ENCODE results near the gene FCRLA. TPM values are rescaled to one million over a fixed set of nuclear protein-coding genes. Genes with fewer than 3 reads are reported as not detected.

FCRLA gene
- polyA plus RNA-seq, 1 of the 3 experiments (the other 2 are of a cell fraction) = 0.13 TPM

DNA sequence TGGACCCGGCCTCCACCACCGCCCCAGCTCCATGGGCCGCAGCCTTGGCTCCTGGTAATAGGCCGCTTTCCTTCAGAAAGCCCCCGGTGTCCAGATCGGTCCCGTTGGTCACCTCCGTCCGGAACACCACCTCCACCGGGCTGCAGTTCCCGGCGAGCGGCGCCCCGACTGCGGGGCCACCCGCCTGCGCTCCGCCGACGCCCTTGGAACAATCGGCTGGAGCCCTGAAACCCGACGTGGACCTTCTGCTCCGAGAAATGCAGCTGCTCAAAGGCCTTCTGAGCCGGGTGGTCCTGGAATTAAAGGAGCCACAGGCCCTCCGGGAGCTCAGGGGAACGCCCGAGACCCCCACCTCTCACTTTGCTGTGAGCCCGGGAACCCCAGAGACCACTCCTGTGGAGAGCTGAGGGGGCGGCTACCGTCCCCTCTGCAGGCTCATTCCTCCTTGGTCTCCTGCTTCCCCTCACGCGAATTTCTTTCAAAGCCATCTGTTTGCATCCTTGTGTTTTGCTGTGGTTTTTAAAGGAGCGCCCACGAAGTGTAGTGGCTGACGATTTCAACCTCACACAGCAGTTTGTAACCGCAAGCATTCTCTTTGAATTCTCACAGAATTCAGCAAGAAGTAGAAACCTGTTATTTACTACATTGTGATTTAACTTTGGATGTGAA lies 20.4 kb downstream of the FCRLA start:
- Histone ChIP-seq H3K9ac (peak overlapping the region; percentile 88), H3K4me1 (ENCODE audit: control insufficient read depth in 1 of 2, insufficient read depth in 2 of 2, low read depth in 1 of 2, low read length in 1 of 2) (peaks cover 11 to 13% of the 10 kb centered on the region in 2 experiments; a peak in 2 of 4 replicates), H3K9me3 (no peaks in the 10 kb centered on the region), H3K9me2 (no peaks in the 10 kb centered on the region), H3K4me3 (ENCODE audit: low read depth in 2 of 2, low read length in 1 of 2) (peak overlapping the region; percentile 73 to 79), H3F3A (replicated peaks; ENCODE audit: insufficient read depth) (peaks cover 16% of the 10 kb centered on the region), H3K27me3 (ENCODE audit: insufficient read depth) (no peaks in the 10 kb centered on the region), H3K36me3 (replicated peaks in 1 of 2; ENCODE audit: control insufficient read depth in 1 of 2, insufficient read depth in 2 of 2, low read length in 1 of 2) (no peaks in the 10 kb centered on the region), H2AFZ (ENCODE audit: low read depth) (peak overlapping the region; percentile 70), H3K27ac (ENCODE audit: low read depth in 2 of 2, low read length in 1 of 2) (peak overlapping the region; percentile 24 to 84; a peak in 2 of 4 replicates), H3K4me2 (peak overlapping the region; percentile 98), H4K20me1 (ENCODE audit: insufficient read depth) (no peaks in the 10 kb centered on the region), H3K79me2 (ENCODE audit: insufficient read depth) (no peaks in the 10 kb centered on the region; the same call in 1 of the 2 replicates)
- ChIA-PET CTCF (interaction anchor here (1.0 to 5.9 kb wide), 4 partner anchors 8 to 37 kb away, joined by 4 to 62 read pairs (median 6); partner anchors contain the start of gene DUSP12), POLR2A (interaction anchor here (0.6 to 1.5 kb wide), 5 partner anchors 15 to 530 kb away, joined by 3 to 9 read pairs (median 4); partner anchors contain the start of gene DUSP12)
- DNase-seq = no peak
- TF ChIP-seq GABPA (IDR thresholded peaks at IDR 0.05; ENCODE audit: low read depth) (no peak), RXRA (IDR thresholded peaks at IDR 0.05; ENCODE audit: borderline replicate concordance, low read depth) (peak; percentile 2; the same call in 1 of the 2 replicates)
- WGBS (ENCODE audit: low lambda C conversion rate) = 13% methylated on average over 23 of the region's 38 CpGs

DNA sequence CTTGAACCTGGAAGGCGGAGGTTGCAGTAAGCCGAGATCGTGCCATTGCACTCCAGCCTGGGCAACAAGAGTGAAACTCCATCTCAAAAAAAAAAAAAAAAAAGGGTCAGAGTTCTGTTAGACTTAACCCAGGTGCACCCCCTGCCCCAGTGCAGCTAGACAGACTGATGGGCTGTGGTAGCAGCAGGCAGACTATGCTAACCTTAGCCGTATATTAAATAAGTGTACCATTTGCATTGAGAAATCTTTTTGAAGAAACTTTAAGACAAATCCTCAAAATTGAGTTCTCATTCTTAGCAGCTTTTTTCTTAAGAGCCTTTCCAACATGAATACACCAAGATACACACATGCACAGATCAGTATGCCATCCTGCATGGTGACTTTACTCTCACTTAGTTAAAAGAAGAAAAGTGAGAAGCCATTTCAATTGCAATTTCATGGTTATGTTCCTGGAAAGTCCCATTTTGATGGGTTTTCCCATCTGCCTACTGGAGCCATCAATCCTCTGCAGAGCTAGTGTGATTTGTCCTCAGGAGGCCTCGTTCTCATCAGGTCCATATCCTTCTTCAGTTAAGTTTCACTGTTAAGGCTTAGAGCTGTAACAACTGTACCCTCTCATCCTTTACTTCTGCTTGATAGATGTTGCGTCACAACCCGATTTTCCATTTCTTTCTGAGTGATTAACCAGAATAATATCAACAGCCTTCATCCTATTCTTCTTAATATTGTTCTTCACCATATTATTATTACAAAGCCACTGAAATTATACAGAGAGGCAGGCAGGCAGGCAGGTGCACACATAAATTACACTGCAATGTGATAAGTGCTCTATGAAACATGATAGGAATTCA lies 21.6 kb downstream of the FCRLA start:
- ChIA-PET CTCF (interaction anchor here (0.6 to 5.9 kb wide), 2 partner anchors 11 to 108 kb away, joined by 3 to 62 read pairs; no protein-coding TSS in a partner anchor), POLR2A (no interaction called here)
- H3K36me3 ChIP-seq (replicated peaks in 1 of 2; ENCODE audit: control insufficient read depth in 1 of 2, insufficient read depth in 2 of 2, low read length in 1 of 2) = no peaks in the 10 kb centered on the region
- H3K27ac ChIP-seq (ENCODE audit: low read depth in 2 of 2, low read length in 1 of 2) = peak overlapping the region in 1 of 2 experiments; percentile 84; a peak in 1 of 4 replicates
- H3K9me2 ChIP-seq = no peaks in the 10 kb centered on the region
- TF ChIP-seq FOXJ3 (CRISPR knock-in tag; IDR thresholded peaks at IDR 0.05) (no peak), NFIC (IDR thresholded peaks at IDR 0.05; ENCODE audit: borderline replicate concordance) (no peak), RXRA (IDR thresholded peaks at IDR 0.05; ENCODE audit: borderline replicate concordance, low read depth) (no peak), FOSL2 (IDR thresholded peaks at IDR 0.05; ENCODE audit: borderline replicate concordance, low read depth) (no peak), SMC3 (IDR thresholded peaks at IDR 0.05; ENCODE audit: low read depth, low read length) (no peak), GATA2 (CRISPR knock-in tag; IDR thresholded peaks at IDR 0.05) (no peak), CHD2 (IDR thresholded peaks at IDR 0.05; ENCODE audit: low read length, partially characterized antibody) (no peak), RCOR1 (IDR thresholded peaks at IDR 0.05; ENCODE audit: low read length) (no peak)
- TF ChIP-seq, protein P1, sequence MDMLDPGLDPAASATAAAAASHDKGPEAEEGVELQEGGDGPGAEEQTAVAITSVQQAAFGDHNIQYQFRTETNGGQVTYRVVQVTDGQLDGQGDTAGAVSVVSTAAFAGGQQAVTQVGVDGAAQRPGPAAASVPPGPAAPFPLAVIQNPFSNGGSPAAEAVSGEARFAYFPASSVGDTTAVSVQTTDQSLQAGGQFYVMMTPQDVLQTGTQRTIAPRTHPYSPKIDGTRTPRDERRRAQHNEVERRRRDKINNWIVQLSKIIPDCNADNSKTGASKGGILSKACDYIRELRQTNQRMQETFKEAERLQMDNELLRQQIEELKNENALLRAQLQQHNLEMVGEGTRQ (IDR thresholded peaks at IDR 0.05; ENCODE audit: borderline replicate concordance, low read depth, low read length) = no peak
- H3K4me2 ChIP-seq = no peak overlapping the region
- H3K9me3 ChIP-seq = no peaks in the 10 kb centered on the region
- H3K79me2 ChIP-seq (ENCODE audit: insufficient read depth) = no peaks in the 10 kb centered on the region; the same call in 1 of the 2 replicates
- H3K27me3 ChIP-seq (ENCODE audit: insufficient read depth) = no peaks in the 10 kb centered on the region
- peaks cover 9 to 13% of the 10 kb centered on the region in 2 experiments; a peak in 2 of 4 replicates for H3K4me1 ChIP-seq (ENCODE audit: control insufficient read depth in 1 of 2, insufficient read depth in 2 of 2, low read depth in 1 of 2, low read length in 1 of 2)
- no peak for DNase-seq
- no peak overlapping the region for H3K4me3 ChIP-seq (ENCODE audit: low read depth in 2 of 2, low read length in 1 of 2)
- H3K9ac ChIP-seq = no peak overlapping the region
- no peak overlapping the region for H2AFZ ChIP-seq (ENCODE audit: low read depth)
- H4K20me1 ChIP-seq (ENCODE audit: insufficient read depth) = no peaks in the 10 kb centered on the region
- peaks cover 19% of the 10 kb centered on the region for H3F3A ChIP-seq (replicated peaks; ENCODE audit: insufficient read depth)
- 96% methylated on average over 7 of the region's 7 CpGs for WGBS (ENCODE audit: low lambda C conversion rate)

Data from SK-N-SH (cell line).